ENCODE measurements around the gene BRF1.

Gene BRF1

GRCh38 chr14:105207460-105207901 is 93.3 kb downstream of the BRF1 start:
- DNase-seq = no peak

GRCh38 chr14:105206873-105207272 is 93.9 kb downstream of the BRF1 start:
- no peak for DNase-seq

- no peak for DNase-seq
Measured at GRCh38 chr14:105205673-105206208, 95.1 kb downstream of the BRF1 start.

DNA sequence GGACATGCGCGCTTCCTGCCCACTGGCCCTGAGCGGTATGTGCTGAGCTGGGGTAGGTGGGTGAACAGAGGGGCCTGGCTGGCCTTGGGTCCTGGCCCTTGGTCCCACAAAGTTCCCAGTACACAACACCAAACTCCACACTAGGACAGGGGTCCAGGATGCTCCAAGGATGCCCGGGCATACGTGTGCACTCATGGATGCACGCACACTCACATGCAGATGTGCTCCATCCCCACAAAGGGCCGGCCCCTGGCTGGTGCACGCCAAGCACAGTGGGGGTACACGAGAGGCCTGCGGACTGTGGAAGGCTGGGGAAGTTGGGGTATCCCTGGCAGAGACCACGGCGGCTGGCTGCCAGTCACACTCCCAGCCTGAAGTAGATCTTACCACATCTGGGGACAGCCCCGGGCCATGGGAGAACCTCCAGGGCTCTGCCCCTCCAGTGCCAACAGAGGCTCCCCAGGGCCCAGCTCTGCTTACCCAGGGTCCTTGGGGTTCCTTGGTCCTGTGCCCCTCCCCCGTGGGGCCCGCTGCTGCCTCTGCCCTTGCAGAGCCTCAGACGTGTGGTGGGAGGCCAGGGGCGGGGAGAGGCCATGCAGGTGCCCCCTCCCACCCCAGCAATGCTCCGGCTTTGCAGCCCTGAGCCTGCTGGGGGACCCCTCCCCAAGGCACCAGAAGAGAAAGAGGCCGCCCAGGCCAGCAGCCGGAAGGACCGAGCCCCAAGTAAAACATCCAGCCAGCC is 95.7 kb downstream of the BRF1 start:
- DNase-seq = no peak

DNA sequence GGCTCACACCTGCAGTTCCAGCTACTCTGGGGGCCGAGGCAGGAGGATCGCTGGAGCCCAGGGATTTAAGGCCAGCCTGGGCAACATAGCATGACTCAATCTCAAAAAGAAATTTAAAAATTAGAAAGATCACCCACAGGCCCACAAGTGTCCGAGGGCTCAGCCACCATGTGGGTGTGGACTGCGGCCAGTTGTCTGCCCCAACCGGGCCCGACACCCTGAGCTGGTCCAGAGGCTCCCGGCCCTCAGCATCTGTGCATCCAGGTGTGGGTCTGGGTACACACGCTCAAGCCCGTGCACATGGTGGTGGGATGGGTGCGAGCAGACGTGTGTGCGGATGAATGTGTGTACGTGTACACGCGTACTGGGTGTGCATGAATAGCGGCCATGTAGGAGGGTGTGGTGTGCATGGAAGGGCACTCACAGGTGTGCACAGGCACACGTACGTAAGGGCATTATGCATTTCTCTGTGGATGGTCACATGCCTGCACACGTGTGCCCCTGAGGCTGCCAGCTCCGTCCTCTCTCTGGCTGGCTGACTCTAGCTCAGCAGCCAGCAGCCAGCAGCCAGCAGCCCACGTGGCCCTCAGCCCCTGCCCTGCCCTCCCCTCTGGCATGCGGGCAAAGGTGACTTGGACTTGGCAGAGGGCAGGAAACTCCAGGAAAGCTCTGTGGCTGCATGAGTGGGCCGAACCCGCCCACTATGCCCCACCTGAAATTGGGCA is 96.4 kb downstream of the BRF1 start:
- no peak for DNase-seq

DNA sequence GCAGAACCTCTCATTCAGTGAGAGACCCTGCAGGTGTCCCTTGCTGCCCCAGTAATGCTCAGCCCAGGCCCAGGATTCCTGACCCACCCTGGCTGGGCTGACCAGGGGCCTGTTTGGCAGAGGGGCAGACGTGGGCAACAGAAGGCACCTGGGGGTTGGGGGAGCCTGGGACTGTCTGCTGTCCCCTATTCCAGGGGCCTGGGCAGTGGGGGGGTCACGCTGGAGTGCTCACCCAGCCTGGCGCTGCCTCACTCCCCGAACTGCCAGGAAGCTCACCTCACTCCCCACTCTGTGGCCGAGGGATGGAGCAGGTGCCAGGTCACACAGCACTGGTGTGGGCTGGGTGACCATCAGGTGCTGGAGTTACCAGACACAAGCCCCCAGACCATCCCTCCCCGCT is 97.1 kb downstream of the BRF1 start:
- DNase-seq = no peak

DNA sequence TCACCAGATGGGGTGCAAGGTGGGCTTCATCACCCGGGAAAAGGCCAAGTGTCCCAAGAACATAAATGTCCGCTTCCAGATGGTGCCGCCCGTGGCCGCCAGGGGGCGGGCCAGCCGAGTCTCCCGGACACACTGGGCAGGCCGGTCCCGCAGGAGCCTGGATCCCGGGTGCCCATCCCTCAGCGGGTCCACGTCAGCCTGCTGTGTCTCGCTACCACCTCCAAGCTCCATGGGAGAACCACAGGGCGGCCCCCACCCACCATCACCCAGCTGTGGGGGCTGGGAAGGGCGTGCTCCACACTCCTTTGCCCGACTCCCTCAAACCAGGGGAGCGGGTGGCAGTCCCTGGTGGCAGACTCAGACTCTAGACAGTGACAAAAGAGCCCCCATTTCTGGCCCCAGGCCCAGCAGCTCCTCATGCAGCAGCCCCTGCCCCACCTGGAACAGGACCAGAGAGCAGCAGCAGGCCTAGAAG is 97.7 kb downstream of the BRF1 start:
- DNase-seq = peak; percentile 55

GRCh38 chr14:105201925-105202513 is 98.8 kb downstream of the BRF1 start:
- no peak for DNase-seq

GRCh38 chr14:105201156-105201924 is 99.5 kb downstream of the BRF1 start:
- no peak for DNase-seq

DNA sequence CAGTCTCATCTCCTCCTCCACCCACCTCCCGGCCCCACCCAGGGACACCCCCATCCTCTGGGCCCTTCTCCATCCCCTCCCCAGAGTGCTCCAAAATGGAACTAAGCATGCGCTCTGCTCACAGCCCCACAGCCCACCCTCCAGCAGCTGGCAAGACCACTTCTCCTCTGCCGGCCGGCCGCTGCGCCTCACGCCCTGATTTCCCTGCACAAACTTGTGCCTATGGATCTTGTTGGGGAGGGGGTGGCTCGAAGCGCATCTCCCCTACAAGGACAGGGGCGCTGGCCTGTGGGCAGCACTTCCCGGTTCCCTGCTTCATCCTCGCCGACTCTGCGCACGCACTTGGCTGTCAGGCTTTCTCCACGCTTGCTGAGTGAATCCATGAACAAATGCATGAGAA is 100.2 kb downstream of the BRF1 start:
- no peak for DNase-seq

DNA sequence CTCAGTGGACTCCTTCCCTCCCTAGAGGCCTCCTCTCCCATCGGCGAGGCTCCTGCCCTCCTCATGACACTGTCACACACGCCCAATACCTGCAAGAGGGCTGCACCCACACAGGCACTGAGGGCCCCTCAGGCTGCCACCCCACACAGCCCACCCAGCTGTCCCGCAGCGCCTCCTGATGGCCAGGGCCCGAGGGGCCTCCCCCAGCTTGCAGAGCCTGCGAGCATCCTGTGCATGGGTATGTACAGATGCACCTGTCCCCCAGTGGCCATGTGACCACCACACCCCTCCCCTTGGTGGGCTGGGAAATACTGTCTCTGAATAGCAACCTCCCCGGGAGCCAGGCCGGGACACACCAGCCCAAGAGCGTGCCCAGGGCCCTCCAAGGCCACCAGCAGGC is 100.7 kb downstream of the BRF1 start:
- no peak for DNase-seq

DNA sequence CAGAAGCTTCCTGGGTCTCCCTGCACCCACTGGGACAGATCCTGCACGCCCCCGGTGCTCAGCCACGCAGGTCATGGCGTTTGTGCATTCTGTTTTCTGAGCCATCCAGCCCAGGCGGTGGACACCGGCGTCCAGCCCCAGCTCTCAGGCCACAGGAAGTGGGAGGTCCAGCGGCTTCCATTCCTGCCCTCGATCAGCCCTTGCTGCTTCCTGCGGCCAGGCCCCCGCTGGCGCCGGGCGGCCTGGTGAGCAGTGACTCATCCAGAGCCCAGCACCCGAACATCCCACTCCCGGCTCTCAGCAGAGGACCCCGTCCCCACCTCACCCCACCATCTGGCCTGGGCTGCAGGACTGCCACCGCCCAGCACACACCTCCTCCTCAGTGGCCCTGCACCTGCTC is 101.7 kb downstream of the BRF1 start:
- DNase-seq = no peak

DNA sequence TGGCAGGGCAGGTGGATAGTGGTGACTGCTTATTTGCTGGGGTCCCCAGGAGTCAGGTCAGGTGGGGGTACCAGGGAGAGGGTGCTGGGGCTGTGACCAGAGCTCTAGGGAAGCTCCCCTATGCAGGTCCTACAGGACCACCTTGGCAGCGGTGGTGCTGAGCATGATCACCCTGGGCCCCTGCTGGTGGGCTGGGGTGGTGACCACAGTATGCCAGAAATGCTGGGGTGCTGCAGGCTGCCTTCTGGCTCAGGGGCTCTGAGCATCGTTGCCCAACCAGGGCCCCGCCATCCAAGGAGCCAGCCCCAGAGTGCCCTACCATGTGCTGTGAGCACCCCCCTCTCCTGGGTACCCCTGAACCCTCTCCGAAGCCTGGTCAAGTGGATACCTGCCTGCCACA is 102.2 kb downstream of the BRF1 start:
- DNase-seq = no peak

DNA sequence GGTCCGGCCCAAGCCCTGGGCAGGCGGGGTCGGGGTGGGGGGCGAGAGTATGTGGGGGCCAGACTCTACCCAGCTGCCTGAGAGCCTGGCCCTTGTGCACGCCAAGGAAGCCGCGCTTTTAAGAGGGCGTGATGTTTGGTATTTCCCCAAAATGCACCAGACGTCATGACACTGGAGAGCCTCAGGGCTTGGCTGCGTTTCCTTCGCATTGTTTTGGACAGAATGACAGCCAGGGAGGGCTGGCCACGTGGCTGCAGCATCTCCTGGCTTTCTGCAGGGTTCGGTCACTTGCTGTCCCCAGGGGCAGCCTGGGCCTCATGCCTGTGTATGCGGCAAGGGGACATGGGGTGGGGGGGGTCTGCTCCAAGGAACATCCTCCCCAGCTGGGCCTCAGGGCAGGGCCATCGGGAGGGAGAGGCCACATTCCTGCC is 103.6 kb downstream of the BRF1 start:
- no peak for DNase-seq

DNA sequence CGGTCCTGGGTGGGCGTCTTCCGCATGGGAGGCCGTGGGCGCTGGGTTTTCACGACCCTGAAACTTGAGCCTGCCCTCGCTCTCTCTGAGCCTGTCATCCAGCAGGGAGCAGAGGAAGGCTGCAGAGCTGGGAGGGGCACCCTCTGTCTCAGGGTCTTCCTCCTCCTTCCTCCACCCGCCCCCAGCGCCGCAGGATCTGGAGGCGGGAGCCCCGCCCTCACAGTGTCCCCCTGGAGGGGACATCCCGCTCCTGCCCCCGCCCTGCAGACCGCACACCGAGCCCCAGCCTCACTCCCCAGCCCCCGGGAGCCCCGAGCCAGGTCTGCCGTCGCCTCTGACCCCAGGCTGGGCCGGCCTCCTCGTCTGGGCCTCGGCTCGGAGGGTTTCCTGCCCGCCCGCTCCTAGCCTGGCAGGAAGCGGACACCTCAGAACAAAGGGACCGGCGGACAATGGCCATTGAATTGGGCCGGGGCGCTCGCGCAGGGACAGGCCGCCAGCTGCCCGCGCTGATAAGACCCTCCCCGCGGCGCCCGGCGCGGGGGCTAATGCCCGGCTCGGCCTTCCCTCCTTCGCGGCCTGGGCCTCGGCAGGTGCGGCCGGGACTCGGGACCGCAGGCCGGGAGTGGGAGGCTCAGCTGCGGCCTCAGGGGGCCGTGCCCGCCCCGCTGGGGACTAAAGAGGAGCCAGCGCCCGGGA is 104.4 kb downstream of the BRF1 start:
- DNase-seq = no peak

- DNase-seq = no peak
Measured at GRCh38 chr14:105195522-105196264, 105.1 kb downstream of the BRF1 start.

DNA sequence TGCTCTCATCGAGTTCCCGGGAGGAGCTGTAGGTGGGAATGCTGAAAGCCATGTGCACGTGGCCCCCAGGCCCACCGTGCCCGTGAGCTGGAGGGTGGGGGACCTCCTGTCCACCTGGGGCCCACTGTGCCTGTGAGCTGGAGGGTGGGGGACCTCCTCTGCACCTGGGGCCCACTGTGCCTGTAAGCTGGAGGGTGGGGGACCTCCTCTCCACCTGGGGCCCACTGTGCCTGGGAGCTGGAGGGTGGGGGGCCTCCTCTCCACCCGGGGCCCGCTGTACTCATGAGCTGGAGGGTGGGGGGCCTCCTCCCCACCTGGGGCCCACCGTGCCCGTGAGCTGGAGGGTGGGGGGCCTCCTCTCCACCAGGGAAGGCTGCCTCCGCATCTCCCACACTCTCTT is 105.8 kb downstream of the BRF1 start:
- DNase-seq = no peak

- DNase-seq = peak; percentile 32
Measured at GRCh38 chr14:105193916-105194782, 106.7 kb downstream of the BRF1 start.

- DNase-seq = no peak
Measured at GRCh38 chr14:105192866-105193731, 107.7 kb downstream of the BRF1 start.
